Stomach (tissue), 4 donors: ENCODE results near the gene USP47.

Experiments used
- POLR2AphosphoS5 ChIP-seq, 3 donors: sonication (generic); formaldehyde crosslinking; IDR thresholded peaks; one replicate each; pipeline ENCODE4 v1.6.1; 2016; ENCODE audit warnings: antibody characterized with exemption in 3 of 3
- TF ChIP-seq, protein P1 (sequence below), 7 experiments: fragments of 450-650 bp in 4 of 7; fragments of 200-600 bp in 3 of 7; sonication (generic) in 3 of 7; IDR thresholded peaks; one replicate each; pipeline ENCODE4 v1.5.1; 2016 to 2019; ENCODE audit warnings: antibody characterized with exemption in 7 of 7, control low read depth in 2 of 7, mild to moderate bottlenecking in 1 of 7

DNA sequence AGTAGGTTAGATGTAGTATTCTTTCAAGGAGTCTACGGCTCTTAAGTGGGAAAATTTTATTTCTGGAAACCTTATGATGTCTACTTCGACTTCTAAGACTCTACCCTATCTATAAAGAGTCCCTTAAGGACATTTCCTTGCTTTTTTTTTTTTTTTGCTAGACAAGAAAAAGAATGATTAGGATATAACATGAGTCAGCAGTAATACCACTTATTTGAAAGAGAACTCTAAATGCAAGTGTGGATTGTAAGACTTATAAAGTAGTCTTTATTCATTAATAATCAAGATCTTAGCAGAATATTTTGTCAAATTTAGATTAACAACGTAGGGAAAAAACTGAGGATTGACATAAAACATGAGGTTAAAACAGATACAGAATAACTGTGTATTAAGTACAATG, 95.7 kb downstream of the USP47 start:
- no peak for TF ChIP-seq POLR2AphosphoS5 (IDR thresholded peaks at IDR 0.05)
- TF ChIP-seq, protein P1, sequence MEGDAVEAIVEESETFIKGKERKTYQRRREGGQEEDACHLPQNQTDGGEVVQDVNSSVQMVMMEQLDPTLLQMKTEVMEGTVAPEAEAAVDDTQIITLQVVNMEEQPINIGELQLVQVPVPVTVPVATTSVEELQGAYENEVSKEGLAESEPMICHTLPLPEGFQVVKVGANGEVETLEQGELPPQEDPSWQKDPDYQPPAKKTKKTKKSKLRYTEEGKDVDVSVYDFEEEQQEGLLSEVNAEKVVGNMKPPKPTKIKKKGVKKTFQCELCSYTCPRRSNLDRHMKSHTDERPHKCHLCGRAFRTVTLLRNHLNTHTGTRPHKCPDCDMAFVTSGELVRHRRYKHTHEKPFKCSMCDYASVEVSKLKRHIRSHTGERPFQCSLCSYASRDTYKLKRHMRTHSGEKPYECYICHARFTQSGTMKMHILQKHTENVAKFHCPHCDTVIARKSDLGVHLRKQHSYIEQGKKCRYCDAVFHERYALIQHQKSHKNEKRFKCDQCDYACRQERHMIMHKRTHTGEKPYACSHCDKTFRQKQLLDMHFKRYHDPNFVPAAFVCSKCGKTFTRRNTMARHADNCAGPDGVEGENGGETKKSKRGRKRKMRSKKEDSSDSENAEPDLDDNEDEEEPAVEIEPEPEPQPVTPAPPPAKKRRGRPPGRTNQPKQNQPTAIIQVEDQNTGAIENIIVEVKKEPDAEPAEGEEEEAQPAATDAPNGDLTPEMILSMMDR (IDR thresholded peaks at IDR 0.05) = no peak
